Trophoblast cell (in vitro differentiated cells and primary cell): Measurements from ENCODE around the gene TAOK3.

Experiments
- DNase-seq, 2 donors: peaks; one replicate each; pipeline ENCODE4 v3.0.0-alpha.2; 2016
- H2AFZ ChIP-seq: 2 replicates; pipeline ENCODE4 v1.6.1; 2013; ENCODE audit warnings: low read length, moderate library complexity, mild to moderate bottlenecking; ENCODE audit not compliant: insufficient read depth, poor library complexity
- H2AK5ac ChIP-seq: 2 replicates; pipeline ENCODE4 v1.6.1; 2013; ENCODE audit warnings: mild to moderate bottlenecking, low read length
- H2BK120ac ChIP-seq: 2 replicates; pipeline ENCODE4 v1.6.1; 2013; ENCODE audit warnings: low read length, mild to moderate bottlenecking, moderate library complexity; ENCODE audit not compliant: insufficient read depth, poor library complexity
- H2BK12ac ChIP-seq: 2 replicates; pipeline ENCODE4 v1.6.1; 2013; ENCODE audit warnings: mild to moderate bottlenecking, low read length, moderate library complexity
- H2BK5ac ChIP-seq: 2 replicates; pipeline ENCODE4 v1.6.1; 2013; ENCODE audit warnings: low read length, low read depth, moderate library complexity, mild to moderate bottlenecking; ENCODE audit not compliant: poor library complexity
- H3K14ac ChIP-seq: 2 replicates; pipeline ENCODE4 v1.6.1; 2013; ENCODE audit warnings: mild to moderate bottlenecking, low read length
- H3K18ac ChIP-seq: 2 replicates; pipeline ENCODE4 v1.6.1; 2013; ENCODE audit warnings: mild to moderate bottlenecking, low read length
- H3K23ac ChIP-seq: 2 replicates; pipeline ENCODE4 v1.6.1; 2013; ENCODE audit warnings: low read length
- H3K27ac ChIP-seq: 2 replicates; pipeline ENCODE4 v1.5.1; 2013; ENCODE audit warnings: low read depth, mild to moderate bottlenecking, inconsistent platforms, low read length, moderate library complexity
- H3K27me3 ChIP-seq: 2 replicates; pipeline ENCODE4 v1.6.1; 2013; ENCODE audit warnings: inconsistent platforms, mild to moderate bottlenecking, low read length, moderate library complexity; ENCODE audit not compliant: insufficient read depth
- H3K36me3 ChIP-seq, 2 experiments: 1 replicate in 1 of 2; 2 replicates in 1 of 2; pipeline ENCODE4 v1.6.1; 2013; ENCODE audit warnings: low read length in 2 of 2, mild to moderate bottlenecking in 2 of 2, moderate library complexity in 1 of 2; ENCODE audit not compliant: insufficient read depth in 2 of 2, control insufficient read depth in 1 of 2
- H3K4ac ChIP-seq: 2 replicates; pipeline ENCODE4 v1.6.1; 2013; ENCODE audit warnings: low read depth, mild to moderate bottlenecking, low read length, moderate library complexity
- H3K4me1 ChIP-seq, 2 experiments: 1 replicate in 1 of 2; 2 replicates in 1 of 2; pipeline ENCODE4 v1.6.1; 2013; ENCODE audit warnings: low read length in 2 of 2, mild to moderate bottlenecking in 2 of 2, moderate library complexity in 1 of 2; ENCODE audit not compliant: insufficient read depth in 2 of 2, control insufficient read depth in 1 of 2
- H3K4me2 ChIP-seq: 2 replicates; pipeline ENCODE4 v1.6.1; 2013; ENCODE audit warnings: inconsistent platforms, mild to moderate bottlenecking, low read length, moderate library complexity
- H3K4me3 ChIP-seq: 2 replicates; pipeline ENCODE4 v1.5.1; 2013; ENCODE audit warnings: mild to moderate bottlenecking, low read depth, low read length, inconsistent platforms
- H3K79me1 ChIP-seq: one replicate; pipeline ENCODE4 v1.6.1; 2013; ENCODE audit warnings: low read length
- H3K79me2 ChIP-seq: 2 replicates; pipeline ENCODE4 v1.6.1; 2013; ENCODE audit warnings: low read length, mild to moderate bottlenecking; ENCODE audit not compliant: control insufficient read depth, insufficient read depth, poor library complexity
- H3K9ac ChIP-seq: 2 replicates; pipeline ENCODE4 v1.6.1; 2013; ENCODE audit warnings: mild to moderate bottlenecking, low read length
- H3K9me3 ChIP-seq: 2 replicates; pipeline ENCODE4 v1.6.1; 2013; ENCODE audit warnings: low read depth, mild to moderate bottlenecking, control low read depth, inconsistent platforms, low read length; ENCODE audit not compliant: insufficient read depth
- H4K12ac ChIP-seq: 2 replicates; pipeline ENCODE4 v1.6.1; 2013; ENCODE audit warnings: low read depth, mild to moderate bottlenecking, low read length, moderate library complexity
- H4K8ac ChIP-seq: 2 replicates; pipeline ENCODE4 v1.6.1; 2013; ENCODE audit warnings: low read depth, mild to moderate bottlenecking, low read length, moderate library complexity
- H4K91ac ChIP-seq: one replicate; pipeline ENCODE4 v1.6.1; 2013; ENCODE audit warnings: low read depth, mild to moderate bottlenecking, low read length, moderate library complexity
- WGBS: extraction: QIAGEN DNeasy Blood & Tissue Kit; methylation state at CpG from one replicate; pipeline ENCODE4 v1.1.7; 2013; ENCODE audit warnings: missing lambda C conversion rate; ENCODE audit not compliant: insufficient read length, insufficient coverage; ENCODE audit errors: extremely low coverage; 5-methylcytosine and 5-hydroxymethylcytosine counted together

The TAOK3 gene

GRCh38 chr12:118127867-118128266 lies 244.8 kb downstream of the TAOK3 start:
- H3K27ac ChIP-seq = no peak overlapping the region
- H3K9ac ChIP-seq = no peak overlapping the region
- no peak overlapping the region for H4K12ac ChIP-seq
- H3K9me3 ChIP-seq = no peaks in the 10 kb centered on the region
- no peaks in the 10 kb centered on the region for H3K4me1 ChIP-seq
- no peak overlapping the region for H2BK120ac ChIP-seq
- H3K18ac ChIP-seq = no peak overlapping the region
- no peak overlapping the region for H4K8ac ChIP-seq
- no peak overlapping the region for H2AK5ac ChIP-seq
- WGBS = no CpG with 5 or more reads among the region's 5 CpGs
- H3K79me1 ChIP-seq = no peaks in the 10 kb centered on the region
- no peak overlapping the region for H3K4me3 ChIP-seq
- no peaks in the 10 kb centered on the region for H3K36me3 ChIP-seq
- H3K4ac ChIP-seq = no peak overlapping the region
- H2BK5ac ChIP-seq = no peak overlapping the region
- no peak overlapping the region for H2AFZ ChIP-seq
- no peak overlapping the region for H4K91ac ChIP-seq
- H2BK12ac ChIP-seq = no peak overlapping the region
- DNase-seq = peak; percentile 75 to 81
- no peak overlapping the region for H3K14ac ChIP-seq
- no peak overlapping the region for H3K23ac ChIP-seq
- no peak overlapping the region for H3K4me2 ChIP-seq
- no peaks in the 10 kb centered on the region for H3K79me2 ChIP-seq
- no peaks in the 10 kb centered on the region for H3K27me3 ChIP-seq

GRCh38 chr12:118126119-118126757 lies 246.5 kb downstream of the TAOK3 start:
- H2AK5ac ChIP-seq = no peak overlapping the region
- H2BK5ac ChIP-seq = no peak overlapping the region
- H3K4me1 ChIP-seq = no peaks in the 10 kb centered on the region
- no peaks in the 10 kb centered on the region for H3K79me1 ChIP-seq
- H3K79me2 ChIP-seq = no peaks in the 10 kb centered on the region
- no CpG with 5 or more reads among the region's 13 CpGs for WGBS
- H3K4me3 ChIP-seq = no peak overlapping the region
- no peak overlapping the region for H3K14ac ChIP-seq
- no peak overlapping the region for H3K27ac ChIP-seq
- no peak overlapping the region for H2AFZ ChIP-seq
- H3K27me3 ChIP-seq = no peaks in the 10 kb centered on the region
- no peaks in the 10 kb centered on the region for H3K9me3 ChIP-seq
- H3K4me2 ChIP-seq = no peak overlapping the region
- no peak overlapping the region for H4K12ac ChIP-seq
- H3K23ac ChIP-seq = no peak overlapping the region
- DNase-seq = no peak
- no peak overlapping the region for H3K4ac ChIP-seq
- H2BK120ac ChIP-seq = no peak overlapping the region
- no peak overlapping the region for H4K91ac ChIP-seq
- H3K9ac ChIP-seq = no peak overlapping the region
- H2BK12ac ChIP-seq = no peak overlapping the region
- H4K8ac ChIP-seq = no peak overlapping the region
- H3K36me3 ChIP-seq = no peaks in the 10 kb centered on the region
- no peak overlapping the region for H3K18ac ChIP-seq

GRCh38 chr12:118125743-118126118 lies 247.0 kb downstream of the TAOK3 start:
- DNase-seq = no peak
- no peaks in the 10 kb centered on the region for H3K79me1 ChIP-seq
- no peak overlapping the region for H3K14ac ChIP-seq
- H2AK5ac ChIP-seq = no peak overlapping the region
- no peak overlapping the region for H4K12ac ChIP-seq
- H3K4me2 ChIP-seq = no peak overlapping the region
- H3K36me3 ChIP-seq = no peaks in the 10 kb centered on the region
- H2BK5ac ChIP-seq = no peak overlapping the region
- no CpG with 5 or more reads among the region's 4 CpGs for WGBS
- no peak overlapping the region for H2BK120ac ChIP-seq
- no peak overlapping the region for H2AFZ ChIP-seq
- no peaks in the 10 kb centered on the region for H3K4me1 ChIP-seq
- no peak overlapping the region for H3K27ac ChIP-seq
- H3K9me3 ChIP-seq = no peaks in the 10 kb centered on the region
- H3K4ac ChIP-seq = no peak overlapping the region
- H2BK12ac ChIP-seq = no peak overlapping the region
- no peak overlapping the region for H4K8ac ChIP-seq
- H3K9ac ChIP-seq = no peak overlapping the region
- H3K79me2 ChIP-seq = no peaks in the 10 kb centered on the region
- H3K27me3 ChIP-seq = no peaks in the 10 kb centered on the region
- no peak overlapping the region for H4K91ac ChIP-seq
- H3K18ac ChIP-seq = no peak overlapping the region
- H3K4me3 ChIP-seq = no peak overlapping the region
- no peak overlapping the region for H3K23ac ChIP-seq

- Histone ChIP-seq H4K12ac (no peak overlapping the region), H2BK120ac (no peak overlapping the region), H3K36me3 (no peaks in the 10 kb centered on the region), H4K91ac (no peak overlapping the region), H3K27ac (no peak overlapping the region), H2BK12ac (no peak overlapping the region), H3K14ac (no peak overlapping the region), H3K4me2 (no peak overlapping the region), H3K4ac (no peak overlapping the region), H2AFZ (no peak overlapping the region), H3K4me1 (no peaks in the 10 kb centered on the region), H3K9ac (no peak overlapping the region), H3K27me3 (no peaks in the 10 kb centered on the region), H3K9me3 (no peaks in the 10 kb centered on the region), H2AK5ac (no peak overlapping the region), H3K79me2 (no peaks in the 10 kb centered on the region), H3K4me3 (no peak overlapping the region), H3K23ac (no peak overlapping the region), H4K8ac (no peak overlapping the region), H3K18ac (no peak overlapping the region), H2BK5ac (no peak overlapping the region), H3K79me1 (no peaks in the 10 kb centered on the region)
- WGBS = no CpG with 5 or more reads among the region's 5 CpGs
- no peak for DNase-seq
These were observed 248.3 kb downstream of the TAOK3 start for GRCh38 chr12:118124333-118124874.
